ENCODE measurements around the gene SLC25A12. TPM values are rescaled to one million over a fixed set of nuclear protein-coding genes. Genes with fewer than 3 reads are reported as not detected.
"Not testable (repeated sequence)": the region's sequence is repeated elsewhere in the genome, so short reads cannot be mapped to it uniquely, and the experiment has no call there.

Gene SLC25A12
- total RNA-seq, 1 donor from 2014 or later: 16.5 TPM

DNA sequence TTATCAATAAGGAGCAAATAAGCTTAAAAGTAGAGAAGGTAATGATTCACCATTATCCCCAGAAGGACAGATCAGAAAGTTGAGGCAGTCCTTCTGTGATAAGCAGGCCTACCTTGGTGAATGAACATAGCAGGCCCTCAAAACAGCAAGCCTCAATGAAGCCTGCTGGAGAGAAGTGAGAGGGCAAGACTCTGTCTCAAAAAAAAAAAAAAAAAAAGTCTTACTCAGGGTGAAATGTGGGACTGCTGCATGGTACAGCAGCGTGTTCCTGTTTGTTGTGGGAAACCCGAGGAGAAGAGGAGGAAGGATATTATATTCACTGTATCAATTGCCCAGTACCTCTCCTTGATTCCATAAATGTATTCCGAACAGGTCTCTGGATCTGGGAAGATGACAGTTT lies 19.5 kb upstream of the SLC25A12 start:
- TF ChIP-seq, protein P1, sequence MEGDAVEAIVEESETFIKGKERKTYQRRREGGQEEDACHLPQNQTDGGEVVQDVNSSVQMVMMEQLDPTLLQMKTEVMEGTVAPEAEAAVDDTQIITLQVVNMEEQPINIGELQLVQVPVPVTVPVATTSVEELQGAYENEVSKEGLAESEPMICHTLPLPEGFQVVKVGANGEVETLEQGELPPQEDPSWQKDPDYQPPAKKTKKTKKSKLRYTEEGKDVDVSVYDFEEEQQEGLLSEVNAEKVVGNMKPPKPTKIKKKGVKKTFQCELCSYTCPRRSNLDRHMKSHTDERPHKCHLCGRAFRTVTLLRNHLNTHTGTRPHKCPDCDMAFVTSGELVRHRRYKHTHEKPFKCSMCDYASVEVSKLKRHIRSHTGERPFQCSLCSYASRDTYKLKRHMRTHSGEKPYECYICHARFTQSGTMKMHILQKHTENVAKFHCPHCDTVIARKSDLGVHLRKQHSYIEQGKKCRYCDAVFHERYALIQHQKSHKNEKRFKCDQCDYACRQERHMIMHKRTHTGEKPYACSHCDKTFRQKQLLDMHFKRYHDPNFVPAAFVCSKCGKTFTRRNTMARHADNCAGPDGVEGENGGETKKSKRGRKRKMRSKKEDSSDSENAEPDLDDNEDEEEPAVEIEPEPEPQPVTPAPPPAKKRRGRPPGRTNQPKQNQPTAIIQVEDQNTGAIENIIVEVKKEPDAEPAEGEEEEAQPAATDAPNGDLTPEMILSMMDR (IDR thresholded peaks at IDR 0.05): no peak
- H3K27me3 Mint-ChIP-seq (ENCODE audit: unreplicated experiment): no peaks in the 10 kb centered on the region
- no peak overlapping the region for H3K27ac Mint-ChIP-seq (ENCODE audit: unreplicated experiment)
- no peak for DNase-seq (ENCODE audit: extremely low spot score, unreplicated experiment)
- no peaks in the 10 kb centered on the region for H3K9me3 Mint-ChIP-seq (ENCODE audit: unreplicated experiment)
- no peak overlapping the region for H3K4me3 Mint-ChIP-seq (ENCODE audit: unreplicated experiment)
- peaks cover 17% of the 10 kb centered on the region for H3K4me1 Mint-ChIP-seq (ENCODE audit: unreplicated experiment)
- no peaks in the 10 kb centered on the region for H3K36me3 Mint-ChIP-seq (ENCODE audit: unreplicated experiment)

DNA sequence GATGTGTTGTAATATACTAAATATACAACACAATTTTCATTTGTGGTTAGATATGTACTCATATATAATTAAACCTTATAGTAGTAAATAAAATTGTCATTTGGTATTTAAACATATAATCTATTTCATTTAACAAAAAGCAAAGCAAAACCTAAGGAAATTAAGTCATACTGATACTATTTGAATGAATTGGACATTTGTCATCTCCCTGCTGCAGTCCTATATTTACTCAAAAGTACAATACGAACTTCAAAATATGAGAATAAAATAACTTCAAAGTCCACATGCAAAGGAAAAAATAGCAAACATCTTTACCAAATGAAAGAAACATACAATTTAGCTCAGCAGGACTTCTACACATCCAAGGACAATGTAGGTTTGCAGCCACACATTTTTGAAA lies 16.4 kb upstream of the SLC25A12 start:
- no peak overlapping the region for H3K27ac Mint-ChIP-seq (ENCODE audit: unreplicated experiment)
- peaks cover 18% of the 10 kb centered on the region for H3K4me1 Mint-ChIP-seq (ENCODE audit: unreplicated experiment)
- no peaks in the 10 kb centered on the region for H3K27me3 Mint-ChIP-seq (ENCODE audit: unreplicated experiment)
- H3K4me3 Mint-ChIP-seq (ENCODE audit: unreplicated experiment): no peak overlapping the region
- DNase-seq (ENCODE audit: extremely low spot score, unreplicated experiment): no peak
- TF ChIP-seq, protein P1 (IDR thresholded peaks at IDR 0.05): no peak
- H3K9me3 Mint-ChIP-seq (ENCODE audit: unreplicated experiment): no peaks in the 10 kb centered on the region
- H3K36me3 Mint-ChIP-seq (ENCODE audit: unreplicated experiment): no peaks in the 10 kb centered on the region

DNA sequence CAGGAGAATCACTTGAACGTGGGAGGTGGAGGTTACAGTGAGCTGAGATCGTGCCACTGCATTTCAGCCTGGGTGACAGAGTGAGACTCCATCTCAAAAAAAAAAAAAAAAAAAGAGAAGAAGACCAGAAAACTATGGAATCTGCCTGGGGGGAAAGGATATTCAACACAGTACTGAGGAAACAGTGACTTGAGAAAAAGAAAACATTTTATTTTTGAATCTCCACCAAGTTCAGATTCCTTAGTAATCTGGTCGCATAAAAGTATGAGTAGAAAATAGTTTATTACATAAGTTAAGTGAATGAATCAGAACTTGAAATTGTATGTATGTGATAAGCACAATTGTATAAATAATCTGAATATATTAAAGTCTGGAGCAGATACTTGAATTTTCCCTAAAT lies 15.2 kb upstream of the SLC25A12 start:
- TF ChIP-seq, protein P1 (IDR thresholded peaks at IDR 0.05): no peak
- Mint-ChIP-seq H3K27me3 (ENCODE audit: unreplicated experiment) (peaks cover 2% of the 10 kb centered on the region), H3K4me3 (ENCODE audit: unreplicated experiment) (no peak overlapping the region)

DNA sequence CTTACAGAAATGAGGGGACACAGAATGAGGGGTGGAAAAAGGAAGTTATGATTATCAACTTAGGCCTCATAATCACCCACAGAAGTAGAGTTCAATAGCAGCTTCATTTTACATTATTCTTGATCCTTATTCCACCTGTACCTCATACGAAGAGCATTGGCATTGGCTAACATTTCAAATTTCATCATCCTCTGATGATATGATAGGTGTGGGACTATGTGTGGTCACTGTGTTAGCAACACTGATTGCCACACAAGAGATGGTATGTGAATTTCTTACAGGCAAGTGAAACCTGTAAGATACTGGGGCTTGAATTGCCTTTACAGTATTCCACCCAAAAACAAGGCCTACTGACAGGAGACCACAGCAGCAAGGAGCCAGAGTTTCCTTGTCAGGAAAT lies 14.2 kb upstream of the SLC25A12 start:
- H3K4me1 Mint-ChIP-seq (ENCODE audit: unreplicated experiment): peaks cover 18% of the 10 kb centered on the region
- no peaks in the 10 kb centered on the region for H3K9me3 Mint-ChIP-seq (ENCODE audit: unreplicated experiment)
- peaks cover 6% of the 10 kb centered on the region for H3K27me3 Mint-ChIP-seq (ENCODE audit: unreplicated experiment)
- TF ChIP-seq, protein P1 (IDR thresholded peaks at IDR 0.05): no peak
- no peaks in the 10 kb centered on the region for H3K36me3 Mint-ChIP-seq (ENCODE audit: unreplicated experiment)
- no peak overlapping the region for H3K27ac Mint-ChIP-seq (ENCODE audit: unreplicated experiment)
- no peak for DNase-seq (ENCODE audit: extremely low spot score, unreplicated experiment)
- no peak overlapping the region for H3K4me3 Mint-ChIP-seq (ENCODE audit: unreplicated experiment)

More for the DNA sequence above, 15.2 kb upstream of the SLC25A12 start:
- Mint-ChIP-seq H3K27ac (ENCODE audit: unreplicated experiment) (peak overlapping the region; percentile 52), H3K4me1 (ENCODE audit: unreplicated experiment) (peaks cover 18% of the 10 kb centered on the region), H3K9me3 (ENCODE audit: unreplicated experiment) (no peaks in the 10 kb centered on the region), H3K36me3 (ENCODE audit: unreplicated experiment) (no peaks in the 10 kb centered on the region)
- DNase-seq (ENCODE audit: extremely low spot score, unreplicated experiment): no peak

DNA sequence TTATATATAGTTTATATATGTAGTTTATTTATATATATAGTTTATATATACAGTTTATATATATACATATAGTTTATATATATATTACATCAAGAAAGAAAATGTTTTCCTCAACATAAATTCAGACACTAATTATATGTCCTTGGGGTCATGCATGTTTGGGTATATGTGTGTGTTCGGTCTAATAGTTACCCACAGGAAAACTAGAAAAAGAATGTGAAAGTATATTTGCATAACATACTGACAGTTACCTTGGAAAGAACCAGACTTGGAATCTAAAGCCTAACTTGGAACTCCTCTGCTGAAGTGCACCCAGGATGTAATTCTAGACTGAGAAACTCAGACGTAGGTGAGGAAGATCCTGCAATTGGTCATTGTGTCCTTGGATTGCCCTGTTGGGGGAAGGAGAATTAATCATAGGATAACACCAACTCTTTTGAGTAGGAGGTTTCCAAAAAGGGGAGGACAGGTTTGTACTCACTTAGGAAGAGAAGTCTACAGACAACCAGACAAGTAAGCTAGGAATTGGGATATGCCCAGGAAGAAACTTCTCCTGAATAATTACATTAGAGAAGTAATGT lies 8.9 kb upstream of the SLC25A12 start:
- no peak for DNase-seq (ENCODE audit: extremely low spot score, unreplicated experiment)
- H3K27me3 Mint-ChIP-seq (ENCODE audit: unreplicated experiment): peaks cover 10% of the 10 kb centered on the region
- TF ChIP-seq, protein P1 (IDR thresholded peaks at IDR 0.05): no peak
- H3K4me1 Mint-ChIP-seq (ENCODE audit: unreplicated experiment): peaks cover 2% of the 10 kb centered on the region
- no peaks in the 10 kb centered on the region for H3K36me3 Mint-ChIP-seq (ENCODE audit: unreplicated experiment)
- H3K27ac Mint-ChIP-seq (ENCODE audit: unreplicated experiment): no peak overlapping the region
- H3K4me3 Mint-ChIP-seq (ENCODE audit: unreplicated experiment): no peak overlapping the region
- peaks cover 4% of the 10 kb centered on the region for H3K9me3 Mint-ChIP-seq (ENCODE audit: unreplicated experiment)

DNA sequence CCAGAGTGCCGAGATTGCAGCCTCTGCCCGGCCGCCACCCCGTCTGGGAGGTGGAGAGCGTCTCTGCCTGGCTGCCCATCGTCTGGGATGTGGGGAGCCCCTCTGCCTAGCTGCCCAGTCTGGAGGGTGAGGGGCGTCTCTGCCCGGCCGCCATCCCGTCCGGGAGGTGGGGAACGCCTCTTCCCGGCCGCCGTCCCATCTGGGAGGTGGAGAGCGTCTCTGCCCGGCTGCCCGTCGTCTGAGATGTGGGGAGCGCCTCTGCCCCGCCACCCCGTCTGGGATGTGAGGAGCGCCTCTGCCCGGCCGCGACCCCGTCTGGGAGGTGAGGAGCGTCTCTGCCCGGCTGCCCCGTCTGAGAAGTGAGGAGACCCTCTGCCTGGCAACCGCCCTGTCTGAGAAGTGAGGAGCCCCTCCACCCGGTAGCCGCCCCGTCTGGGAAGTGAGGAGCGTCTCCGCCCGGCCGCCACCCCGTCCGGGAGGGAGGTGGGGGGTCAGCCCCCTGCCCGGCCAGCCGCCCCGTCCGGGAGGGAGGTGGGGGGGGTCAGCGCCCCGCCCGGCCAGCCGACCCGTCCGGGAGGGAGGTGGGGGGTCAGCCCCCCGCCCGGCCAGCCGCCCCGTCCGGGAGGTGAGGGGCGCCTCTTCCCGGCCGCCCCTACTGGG lies 5.7 kb upstream of the SLC25A12 start:
- H3K4me3 Mint-ChIP-seq (ENCODE audit: unreplicated experiment); H3K27me3 Mint-ChIP-seq (ENCODE audit: unreplicated experiment); H3K9me3 Mint-ChIP-seq (ENCODE audit: unreplicated experiment); H3K36me3 Mint-ChIP-seq (ENCODE audit: unreplicated experiment); DNase-seq (ENCODE audit: extremely low spot score, unreplicated experiment); H3K27ac Mint-ChIP-seq (ENCODE audit: unreplicated experiment): not testable (repeated sequence)
- H3K4me1 Mint-ChIP-seq (ENCODE audit: unreplicated experiment): peaks cover 21% of the 10 kb centered on the region

Data from osteocyte (in vitro differentiated cells).